Pancreas (tissue), 10 donors: ENCODE results near the gene ALDH1L2. TPM values are rescaled to one million over a fixed set of nuclear protein-coding genes. Genes with fewer than 3 reads are reported as not detected.
A peak's percentile ranks its signal among the peaks of the same experiment; 100 is the strongest.

Experiments used
- ATAC-seq, 4 donors: fragments of 200-7000 bp; cut with Tn5 transposase; one replicate each; pipeline versions ENCODE4 v1.8.0 to v1.9.1; 2020; ENCODE audit warnings: mild to moderate bottlenecking in 4 of 4, moderate library complexity in 4 of 4
- DNase-seq, 6 donors: peaks; one replicate each; pipeline ENCODE4 v3.0.0-alpha.2; 2020
- FAIRE-seq: peaks from 2 replicates; lab custom pipeline; 2012; peaks lifted over from hg19 to GRCh38; lab: Jason Lieb, UNC
- H3K27ac ChIP-seq, 4 donors: fragments of 200-600 bp; sonication (generic); 1 replicate in 3 of 4; 2 replicates in 1 of 4; pipeline versions ENCODE4 v1.5.0 to v1.8.0; 2020
- H3K27me3 ChIP-seq, 4 donors: fragments of 200-600 bp; one replicate each; pipeline ENCODE4 v1.8.0; 2021
- H3K36me3 ChIP-seq, 3 donors: fragments of 200-600 bp; sonication (generic) in 1 of 3; one replicate each; pipeline versions ENCODE4 v1.5.0 to v1.8.0; 2020 to 2021
- H3K4me1 ChIP-seq, 3 donors: fragments of 200-600 bp; one replicate each; pipeline ENCODE4 v1.8.0; 2021
- H3K4me3 ChIP-seq, 4 donors: fragments of 200-600 bp; sonication (generic) in 2 of 4; one replicate each; pipeline versions ENCODE4 v1.5.0 to v1.8.0; 2020 to 2021
- H3K9me3 ChIP-seq, 4 donors: fragments of 200-600 bp; one replicate each; pipeline ENCODE4 v1.8.0; 2021
- CTCF ChIP-seq, 4 donors: fragments of 200-600 bp; sonication (generic) in 3 of 4; IDR thresholded peaks; one replicate each; pipeline versions ENCODE4 v1.5.0 to v1.8.0; 2021; ENCODE audit warnings: antibody characterized with exemption in 4 of 4
- WGBS, 2 donors: extraction: QIAGEN DNeasy Blood & Tissue Kit; methylation state at CpG; one replicate each; pipeline ENCODE4 v1.1.7; 2013; 5-methylcytosine and 5-hydroxymethylcytosine counted together
- intact Hi-C, 3 donors: fragments of 100-400 bp; cut with DNase I; formaldehyde crosslinking; loops; one replicate each; pipeline versions ENCODE4 v1.11.1 to v1.14.2; 2022
- polyA plus RNA-seq, 2 donors: library from polyadenylated mRNA; stranded (reverse); fragments of 200-250 nt; gene quantifications; one replicate each; pipeline ENCODE4 v1.2.3, GENCODE V29; 2013
- total RNA-seq, 6 donors: library from RNA; stranded (reverse); fragmentation: NEBNext Ultra II Directional in 4 of 6; extraction: Animal tissue kit (Norgen Biotek cat#: 25700) in 4 of 6; gene quantifications; one replicate each; pipeline versions ENCODE4 v1.2.1 to v1.2.4, GENCODE V29; 2021 to 2023
- donor health status: healthy with polysubstance abuse.
- donor health status: DM: no; HTN: no; CAD: no; lungs with moderate emphysema.
- donor health status: DM: no; HTN: no; CAD: no.
- donor health status: control.
- donor health status: control.
- donor health status: Bipolar disorder and iron deficiency.
- donor health status: DM: yes; HTN: yes; CAD: no.
- donor health status: DM: no; HTN: no; CAD: no.
- donor health status: DM: no; HTN: no; CAD: no.
- donor health status: DM: yes; HTN: yes; CAD: no.

ALDH1L2 gene
- total and polyA plus RNA-seq, 8 donors = 6.0 to 90.9 (median 33.1) TPM

- no peak for ATAC-seq
- DNase-seq = no peak
- Histone ChIP-seq H3K9me3 (no peaks in the 10 kb centered on the region), H3K4me1 (peaks cover 0 to 6% (median 4%) of the 10 kb centered on the region in 3 donors), H3K36me3 (peaks cover 0 to 34% (median 0%) of the 10 kb centered on the region in 3 donors), H3K27me3 (no peaks in the 10 kb centered on the region), H3K4me3 (no peak overlapping the region), H3K27ac (no peak overlapping the region)
- intact Hi-C loops = loop anchor here in 2 of 3 donors (5.0 kb wide), 2 partner anchors 670 to 675 kb away; no protein-coding TSS in a partner anchor
- no peak for TF ChIP-seq CTCF (IDR thresholded peaks at IDR 0.05)
- FAIRE-seq = no peak
- WGBS, 2 donors = 83 to 87% methylated on average over 4 of the region's 4 CpGs
These were observed 32.3 kb downstream of the ALDH1L2 start for GRCh38 chr12:105051981-105052380.

- peaks cover 0 to 36% (median 5%) of the 10 kb centered on the region in 3 donors for H3K36me3 ChIP-seq
- no peaks in the 10 kb centered on the region for H3K27me3 ChIP-seq
- ATAC-seq (no peak), DNase-seq (no peak), FAIRE-seq (no peak)
- H3K27ac ChIP-seq = no peak overlapping the region
- intact Hi-C loops = no loop called here
- WGBS, 2 donors = 95 to 96% methylated on average over 1 of the region's 1 CpG
- H3K9me3 ChIP-seq = no peaks in the 10 kb centered on the region
- H3K4me1 ChIP-seq = no peaks in the 10 kb centered on the region
- TF ChIP-seq CTCF (IDR thresholded peaks at IDR 0.05) = no peak
- H3K4me3 ChIP-seq = no peak overlapping the region
These were observed 35.9 kb downstream of the ALDH1L2 start for GRCh38 chr12:105048315-105048714.

- 95 to 98% methylated on average over 1 of the region's 1 CpG for WGBS, 2 donors
- Histone ChIP-seq H3K4me1 (no peaks in the 10 kb centered on the region), H3K9me3 (no peaks in the 10 kb centered on the region), H3K36me3 (peaks cover 0 to 32% (median 5%) of the 10 kb centered on the region in 3 donors), H3K27me3 (no peaks in the 10 kb centered on the region), H3K27ac (no peak overlapping the region), H3K4me3 (no peak overlapping the region)
- no peak for ATAC-seq
- no peak for FAIRE-seq
- no peak for DNase-seq
- intact Hi-C loops = no loop called here
- no peak for TF ChIP-seq CTCF (IDR thresholded peaks at IDR 0.05)
These were observed 37.0 kb downstream of the ALDH1L2 start for GRCh38 chr12:105047308-105047707.

GRCh38 chr12:105041186-105041585 lies 43.1 kb downstream of the ALDH1L2 start:
- Histone ChIP-seq H3K36me3 (peaks cover 0 to 14% (median 0%) of the 10 kb centered on the region in 3 donors), H3K4me1 (no peaks in the 10 kb centered on the region), H3K4me3 (no peak overlapping the region), H3K27me3 (no peaks in the 10 kb centered on the region), H3K27ac (no peak overlapping the region), H3K9me3 (no peaks in the 10 kb centered on the region)
- no peak for TF ChIP-seq CTCF (IDR thresholded peaks at IDR 0.05)
- ATAC-seq (peak in 1 of 4 donors; percentile 41), DNase-seq (no peak), FAIRE-seq (no peak)
- intact Hi-C loops = no loop called here
- 56 to 73% methylated on average over 3 of the region's 3 CpGs for WGBS, 2 donors

- FAIRE-seq (no peak), ATAC-seq (no peak)
These were observed 43.8 kb downstream of the ALDH1L2 start for GRCh38 chr12:105040476-105040875.

More at GRCh38 chr12:105040476-105040875, 43.8 kb downstream of the ALDH1L2 start:
- no peak overlapping the region for H3K27ac ChIP-seq
- no peaks in the 10 kb centered on the region for H3K4me1 ChIP-seq
- DNase-seq = no peak
- intact Hi-C loops = no loop called here
- no peak for TF ChIP-seq CTCF (IDR thresholded peaks at IDR 0.05)
- no peaks in the 10 kb centered on the region for H3K27me3 ChIP-seq
- peaks cover 0 to 14% (median 0%) of the 10 kb centered on the region in 3 donors for H3K36me3 ChIP-seq
- H3K4me3 ChIP-seq = no peak overlapping the region
- H3K9me3 ChIP-seq = no peaks in the 10 kb centered on the region
- WGBS, 2 donors = 43 to 94% methylated on average over 2 of the region's 2 CpGs
